Small intestine (tissue), 7 donors: Measurements from ENCODE around the gene CAMK1D. TPM values are rescaled to one million over a fixed set of nuclear protein-coding genes. Genes with fewer than 3 reads are reported as not detected.

Experiments
- DNase-seq, 2 donors: peaks; one replicate each; pipeline versions ENCODE4 v3.0.0 to v3.0.0-alpha.2; 2013
- FAIRE-seq: peaks from 2 replicates; lab custom pipeline; 2012; peaks lifted over from hg19 to GRCh38; lab: Jason Lieb, UNC
- H3K27ac ChIP-seq, 3 donors: one replicate each; pipeline ENCODE4 v1.5.1; 2013; ENCODE audit warnings: low read length in 2 of 3, mild to moderate bottlenecking in 2 of 3, control low read depth in 1 of 3, inconsistent platforms in 1 of 3, low read depth in 1 of 3, moderate library complexity in 1 of 3
- H3K27me3 ChIP-seq, 3 donors: one replicate each; pipeline ENCODE4 v1.6.1; 2013; ENCODE audit warnings: low read length in 3 of 3, inconsistent platforms in 1 of 3; ENCODE audit not compliant: control insufficient read depth in 3 of 3, insufficient read depth in 3 of 3
- H3K36me3 ChIP-seq, 3 donors: one replicate each; pipeline ENCODE4 v1.6.1; 2013; ENCODE audit warnings: low read length in 3 of 3, inconsistent platforms in 1 of 3, low read depth in 1 of 3, mild to moderate bottlenecking in 1 of 3, moderate library complexity in 1 of 3; ENCODE audit not compliant: control insufficient read depth in 3 of 3, insufficient read depth in 2 of 3
- H3K4me1 ChIP-seq, 3 donors: one replicate each; pipeline ENCODE4 v1.6.1; 2013; ENCODE audit warnings: low read length in 2 of 3, inconsistent platforms in 1 of 3, low read depth in 1 of 3, mild to moderate bottlenecking in 1 of 3, moderate library complexity in 1 of 3; ENCODE audit not compliant: control insufficient read depth in 3 of 3, insufficient read depth in 2 of 3
- H3K4me3 ChIP-seq, 3 donors: one replicate each; pipeline ENCODE4 v1.5.1; 2013; ENCODE audit warnings: low read length in 3 of 3, control low read depth in 1 of 3, inconsistent platforms in 1 of 3, low read depth in 1 of 3, mild to moderate bottlenecking in 1 of 3, moderate library complexity in 1 of 3
- H3K9me3 ChIP-seq, 2 donors: one replicate each; pipeline ENCODE4 v1.6.1; 2013; ENCODE audit warnings: low read depth in 1 of 2, low read length in 1 of 2; ENCODE audit not compliant: control insufficient read depth in 2 of 2, insufficient read depth in 1 of 2
- WGBS, 3 donors: extraction: QIAGEN DNeasy Blood & Tissue Kit; methylation state at CpG; one replicate each; pipeline ENCODE4 v1.1.7; 2013; 5-methylcytosine and 5-hydroxymethylcytosine counted together
- polyA plus RNA-seq, 4 donors: library from polyadenylated mRNA; stranded (reverse) in 3 of 4; unstranded in 1 of 4; fragments of 200-250 nt in 3 of 4; fragments of 120-200 nt in 1 of 4; gene quantifications; one replicate each; pipeline versions ENCODE4 v1.2.1 to v1.2.3, GENCODE V29; 2013
- donor health status: healthy with polysubstance abuse.
- donor health status: control.
- donor health status: control.
- donor health status: Bipolar disorder and iron deficiency.
- donor health status: healthy.

CAMK1D gene
- polyA plus RNA-seq, 4 donors: 0.45 to 9.7 (median 3.8) TPM

DNA sequence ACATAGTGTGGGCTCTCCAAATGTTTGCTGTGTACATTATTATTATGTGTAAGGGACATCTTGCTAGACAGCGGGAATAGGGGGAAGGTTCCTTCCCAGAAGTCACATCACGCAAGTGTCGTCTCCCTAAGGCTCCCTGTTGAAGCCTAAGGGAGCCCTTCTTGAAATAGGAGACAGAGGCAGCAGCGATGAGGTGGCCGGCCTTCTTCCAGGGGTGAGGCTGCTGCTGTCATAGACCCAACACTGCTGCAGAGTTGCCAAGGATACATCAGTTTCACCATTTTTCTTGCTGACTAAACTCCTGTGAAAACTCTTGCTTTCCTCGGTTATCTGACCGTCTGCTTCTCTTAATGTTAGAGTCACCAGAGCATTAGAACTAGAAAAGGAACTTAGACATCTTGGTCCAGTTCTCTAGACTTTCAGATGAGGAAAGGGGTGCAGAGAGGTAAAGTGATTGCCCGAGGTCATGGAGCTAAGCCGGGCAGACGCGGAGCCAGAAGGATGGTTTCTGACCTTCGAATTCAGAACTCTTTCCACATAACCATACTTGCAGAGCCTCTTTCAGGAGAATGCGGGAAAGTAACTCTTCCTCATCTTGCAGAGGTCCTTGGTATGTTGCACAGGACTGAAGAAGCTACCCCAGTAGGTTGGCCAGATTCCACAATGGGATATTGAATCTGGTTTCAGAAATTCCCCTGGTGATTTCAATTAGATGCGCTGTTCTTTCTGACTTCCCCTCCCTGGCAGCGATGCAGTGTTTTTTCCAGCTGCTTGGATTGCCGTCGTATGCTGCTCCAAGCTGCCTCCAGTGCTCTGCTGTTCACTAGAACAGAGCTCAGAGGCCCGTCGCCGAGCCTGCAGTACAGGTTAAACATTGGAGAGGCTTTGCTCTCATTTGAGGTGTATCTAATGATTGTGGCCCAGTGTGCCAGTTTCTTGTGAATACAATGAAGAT lies 217.1 kb downstream of the CAMK1D start:
- no peaks in the 10 kb centered on the region for H3K27me3 ChIP-seq
- no peaks in the 10 kb centered on the region for H3K36me3 ChIP-seq
- WGBS, 3 donors: 71 to 84% (median 78%) methylated on average over 20 of the region's 20 CpGs
- FAIRE-seq (no peak), DNase-seq (no peak)
- peaks cover 0 to 5% of the 10 kb centered on the region in 2 donors for H3K9me3 ChIP-seq
- no peak overlapping the region for H3K27ac ChIP-seq
- no peak overlapping the region for H3K4me3 ChIP-seq
- H3K4me1 ChIP-seq: no peaks in the 10 kb centered on the region

DNA sequence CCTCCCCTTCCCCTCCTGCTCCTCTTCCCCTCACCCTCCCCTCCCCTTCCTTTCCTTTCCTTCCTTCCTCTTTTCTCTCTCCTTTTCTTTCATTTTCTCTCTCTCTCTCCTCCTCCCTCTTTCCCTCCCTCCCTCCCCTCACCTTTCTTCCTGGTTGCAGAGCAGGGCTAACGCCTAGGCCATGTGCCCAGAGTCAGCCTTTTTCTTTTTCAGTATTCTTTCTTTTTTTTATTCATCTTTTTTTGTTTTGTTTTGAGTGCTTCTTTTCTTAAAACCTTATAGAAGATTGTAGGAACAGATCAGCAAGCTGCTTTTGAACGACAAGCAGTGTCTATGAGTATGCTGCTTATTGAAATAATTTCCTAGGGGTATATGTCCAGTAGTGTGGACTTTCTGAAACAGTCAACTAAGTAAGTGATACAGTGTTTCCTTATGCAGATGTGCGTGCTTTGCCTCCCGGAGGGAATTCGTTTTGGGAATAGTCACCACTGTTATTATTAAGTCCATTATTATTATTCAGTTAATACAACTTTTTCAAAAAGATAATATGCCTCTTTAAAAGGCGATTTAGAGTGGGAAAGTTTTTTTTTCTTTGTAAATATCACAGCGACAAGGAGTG lies 219.2 kb downstream of the CAMK1D start:
- no peak for DNase-seq

DNA sequence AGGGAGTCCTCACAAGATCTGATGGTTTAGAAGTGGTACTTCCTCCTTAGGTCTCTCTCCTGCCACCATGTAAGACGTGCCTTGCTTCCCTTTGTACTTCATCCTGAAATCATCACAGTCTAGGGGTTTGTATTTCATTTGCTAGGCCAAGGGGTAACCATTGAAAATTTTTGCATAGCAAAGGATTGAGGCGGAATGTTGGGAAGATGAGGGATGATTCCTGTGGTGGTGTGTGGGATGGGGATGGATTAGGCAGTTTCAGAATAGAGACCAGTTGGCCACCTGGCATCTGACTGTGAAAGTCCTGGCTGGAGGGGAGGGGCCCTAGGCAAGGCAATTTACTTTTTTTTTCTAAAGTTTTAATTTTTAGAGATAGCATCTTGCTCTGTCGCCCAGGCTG lies 222.9 kb downstream of the CAMK1D start:
- 87 to 92% (median 91%) methylated on average over 3 of the region's 3 CpGs for WGBS, 3 donors
- FAIRE-seq (no peak), DNase-seq (no peak)
- Histone ChIP-seq H3K4me1 (no peaks in the 10 kb centered on the region), H3K36me3 (peaks cover 0 to 10% (median 0%) of the 10 kb centered on the region in 3 donors), H3K9me3 (peaks cover 0 to 15% of the 10 kb centered on the region in 2 donors), H3K27me3 (no peaks in the 10 kb centered on the region), H3K4me3 (no peak overlapping the region), H3K27ac (no peak overlapping the region)

More for the DNA sequence above, 219.2 kb downstream of the CAMK1D start:
- Histone ChIP-seq H3K4me1 (no peaks in the 10 kb centered on the region), H3K27me3 (no peaks in the 10 kb centered on the region), H3K36me3 (peaks cover 0 to 3% (median 0%) of the 10 kb centered on the region in 3 donors), H3K4me3 (no peak overlapping the region), H3K9me3 (no peaks in the 10 kb centered on the region), H3K27ac (no peak overlapping the region)
- 72 to 79% (median 78%) methylated on average over 7 of the region's 7 CpGs for WGBS, 3 donors
- no peak for FAIRE-seq

DNA sequence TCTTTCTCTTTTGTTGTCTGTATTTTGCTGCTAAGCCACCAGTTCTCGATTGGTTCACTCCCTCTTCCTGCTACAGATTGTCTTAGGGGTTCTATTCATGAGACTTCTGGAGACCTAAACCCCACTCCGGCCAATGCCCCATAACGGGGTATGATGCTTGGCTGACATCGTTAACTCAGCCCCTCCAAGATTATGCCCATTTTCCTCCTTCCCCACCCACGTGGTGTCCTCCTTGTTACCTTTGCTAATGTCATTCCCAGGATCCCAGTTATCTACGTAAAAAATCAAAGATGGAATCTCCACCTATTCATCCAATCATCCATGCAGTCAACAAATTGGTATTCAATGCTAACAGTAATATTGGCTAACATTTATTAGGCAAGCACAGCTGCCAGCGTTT lies 228.3 kb downstream of the CAMK1D start:
- peaks cover 0 to 10% (median 0%) of the 10 kb centered on the region in 3 donors for H3K36me3 ChIP-seq
- 93% methylated on average over 7 of the region's 7 CpGs for WGBS, 3 donors
- DNase-seq (no peak), FAIRE-seq (no peak)
- H3K9me3 ChIP-seq: peaks cover 0 to 15% of the 10 kb centered on the region in 2 donors
- H3K27ac ChIP-seq: no peak overlapping the region
- H3K27me3 ChIP-seq: no peaks in the 10 kb centered on the region
- H3K4me1 ChIP-seq: no peaks in the 10 kb centered on the region
- no peak overlapping the region for H3K4me3 ChIP-seq

DNA sequence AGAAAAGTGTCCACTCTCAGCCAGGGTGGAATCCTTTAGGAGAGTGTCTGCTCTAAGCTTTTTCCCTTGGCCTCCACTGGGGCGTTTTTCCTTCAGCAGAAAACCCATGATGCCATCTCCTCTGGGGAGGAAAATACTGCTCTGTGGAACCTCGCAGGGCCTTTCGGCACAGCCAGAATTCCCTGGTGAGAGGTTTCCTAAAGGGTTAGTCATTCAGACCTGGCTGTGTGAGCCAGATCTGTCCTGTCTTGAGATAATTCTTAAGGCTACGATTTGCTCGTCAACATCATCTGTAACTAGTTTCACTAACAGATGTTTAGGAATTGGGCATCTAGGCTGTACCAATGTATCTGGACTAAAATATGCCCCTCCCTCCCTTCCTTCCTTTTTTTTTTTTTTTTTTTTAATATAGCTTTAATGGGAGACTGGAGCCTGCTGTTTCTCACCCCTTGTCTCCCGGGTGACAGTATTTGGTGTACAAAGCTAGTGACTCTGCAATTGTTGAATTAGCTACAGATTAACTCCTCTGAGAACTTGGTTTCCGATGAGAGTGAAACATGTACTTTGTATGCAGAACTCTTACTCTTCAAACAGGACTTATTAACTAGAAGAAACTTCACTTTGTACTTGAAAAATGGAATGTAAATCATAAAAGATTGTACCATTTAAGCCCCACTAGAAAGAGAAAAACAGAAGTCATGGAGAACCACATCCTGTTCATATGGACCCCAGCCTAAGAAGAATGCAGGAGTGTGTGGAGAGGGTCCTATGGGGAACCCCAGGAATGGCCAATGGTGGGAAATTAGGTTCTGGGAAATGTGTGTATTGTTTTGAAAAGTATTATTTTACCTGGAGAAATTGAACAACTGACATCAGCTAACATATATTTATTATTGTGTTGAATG lies 230.9 kb downstream of the CAMK1D start:
- DNase-seq: peak in 1 of 2 donors; percentile 63
- H3K9me3 ChIP-seq: peaks cover 0 to 17% of the 10 kb centered on the region in 2 donors
- H3K36me3 ChIP-seq: peaks cover 0 to 4% (median 0%) of the 10 kb centered on the region in 3 donors
- no peak for FAIRE-seq
- H3K27me3 ChIP-seq: no peaks in the 10 kb centered on the region
- no peak overlapping the region for H3K4me3 ChIP-seq
- H3K27ac ChIP-seq: no peak overlapping the region
- no peaks in the 10 kb centered on the region for H3K4me1 ChIP-seq
- 55 to 66% (median 59%) methylated on average over 7 of the region's 7 CpGs for WGBS, 3 donors

DNA sequence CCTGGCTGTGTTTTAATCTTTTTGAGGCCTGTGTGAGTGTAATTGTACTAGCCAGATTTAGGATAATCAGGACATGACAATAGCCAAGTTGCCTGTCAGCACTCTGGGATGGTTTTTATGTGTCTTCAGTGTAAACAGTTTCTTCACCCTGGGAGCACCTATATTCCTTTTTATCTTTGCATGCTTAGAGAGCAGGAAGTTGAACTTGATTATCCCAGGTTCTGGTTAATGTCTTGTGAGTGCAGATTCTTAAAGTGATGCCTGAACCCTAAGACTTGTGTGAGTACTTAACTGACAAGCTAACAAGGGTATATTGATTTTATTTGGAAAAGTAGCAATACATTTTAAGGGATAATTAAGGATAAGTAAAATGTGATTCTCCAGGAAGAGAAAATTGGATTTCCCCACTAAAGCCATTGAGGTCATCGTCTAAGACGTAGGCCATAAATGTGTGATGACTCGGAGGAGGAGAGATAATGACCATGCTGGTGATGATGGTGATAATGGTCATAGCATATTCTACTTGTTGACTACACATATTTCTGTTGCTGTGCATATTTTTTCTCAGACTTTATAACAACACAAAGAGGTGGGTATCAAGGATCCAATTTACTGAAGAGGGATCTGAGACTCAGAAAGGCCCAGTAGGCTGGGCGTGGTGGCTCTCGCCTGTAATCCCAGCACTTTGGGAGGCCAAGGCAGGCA lies 234.7 kb downstream of the CAMK1D start:
- no peaks in the 10 kb centered on the region for H3K36me3 ChIP-seq
- FAIRE-seq: no peak
- no peak overlapping the region for H3K27ac ChIP-seq
- H3K4me1 ChIP-seq: peaks cover 0 to 9% (median 0%) of the 10 kb centered on the region in 3 donors
- H3K27me3 ChIP-seq: no peaks in the 10 kb centered on the region
- 84 to 90% (median 89%) methylated on average over 5 of the region's 5 CpGs for WGBS, 3 donors
- H3K9me3 ChIP-seq: peaks cover 0 to 10% of the 10 kb centered on the region in 2 donors
- no peak for DNase-seq
- H3K4me3 ChIP-seq: no peak overlapping the region

DNA sequence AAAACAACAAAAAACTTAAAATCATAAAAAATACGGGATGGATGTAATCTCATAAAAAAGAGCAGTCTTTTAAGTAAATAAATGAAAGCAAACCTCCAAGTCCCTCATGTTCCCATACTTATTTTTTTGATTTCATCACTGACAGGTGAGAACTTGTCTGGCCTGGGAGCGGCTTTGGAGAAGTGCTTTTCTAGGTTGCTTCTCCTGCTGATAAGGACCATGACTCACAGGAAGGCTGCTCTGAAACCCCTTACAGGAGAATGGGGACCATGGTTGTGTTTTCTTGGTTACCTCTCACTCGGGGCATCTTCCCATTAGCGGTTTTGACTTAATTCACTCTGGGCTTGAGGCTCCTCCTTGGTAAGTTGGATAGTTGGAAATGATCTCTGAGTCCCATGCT lies 237.4 kb downstream of the CAMK1D start:
- FAIRE-seq (no peak), DNase-seq (no peak)
- H3K4me3 ChIP-seq: no peak overlapping the region
- WGBS, 3 donors: 85 to 90% (median 87%) methylated on average over 4 of the region's 4 CpGs
- H3K9me3 ChIP-seq: peaks cover 0 to 10% of the 10 kb centered on the region in 2 donors
- peaks cover 0 to 9% (median 0%) of the 10 kb centered on the region in 3 donors for H3K4me1 ChIP-seq
- H3K27ac ChIP-seq: no peak overlapping the region
- H3K27me3 ChIP-seq: no peaks in the 10 kb centered on the region
- H3K36me3 ChIP-seq: no peaks in the 10 kb centered on the region
